ENCODE measurements around the gene FGD4.

DNA sequence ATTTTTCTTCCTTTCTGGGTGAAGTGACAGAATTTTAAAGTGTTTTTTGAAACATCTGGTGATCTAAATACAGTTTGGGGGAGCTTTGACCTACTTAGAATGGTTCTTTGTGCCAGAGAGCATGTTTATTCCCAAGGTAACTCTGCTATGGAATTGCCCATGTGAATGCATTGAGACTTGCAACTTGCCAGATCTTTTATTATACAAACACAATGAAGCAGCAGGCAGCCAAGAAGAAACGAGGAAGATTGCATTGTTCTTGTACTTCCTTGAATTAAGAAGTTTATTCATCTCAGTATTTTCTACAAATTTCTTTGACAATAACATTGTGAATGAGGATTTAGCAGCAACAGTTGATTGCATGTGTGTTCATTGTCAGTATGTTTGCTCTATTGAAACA lies 55.5 kb downstream of the FGD4 start:
- TF ChIP-seq EZH2 (IDR thresholded peaks at IDR 0.05) (no peak), POLR2AphosphoS5 (IDR thresholded peaks at IDR 0.05; ENCODE audit: borderline replicate concordance, low read depth, low read length) (no peak)
